ENCODE data around the gene CCDC50. TPM values are rescaled to one million over a fixed set of nuclear protein-coding genes. Genes with fewer than 3 reads are reported as not detected.

CCDC50 gene
- total and polyA plus RNA-seq, 2 donors (not counting 3 experiments of a cell fraction or from before 2014, with no cell fraction given): 44.4 to 137 TPM

DNA sequence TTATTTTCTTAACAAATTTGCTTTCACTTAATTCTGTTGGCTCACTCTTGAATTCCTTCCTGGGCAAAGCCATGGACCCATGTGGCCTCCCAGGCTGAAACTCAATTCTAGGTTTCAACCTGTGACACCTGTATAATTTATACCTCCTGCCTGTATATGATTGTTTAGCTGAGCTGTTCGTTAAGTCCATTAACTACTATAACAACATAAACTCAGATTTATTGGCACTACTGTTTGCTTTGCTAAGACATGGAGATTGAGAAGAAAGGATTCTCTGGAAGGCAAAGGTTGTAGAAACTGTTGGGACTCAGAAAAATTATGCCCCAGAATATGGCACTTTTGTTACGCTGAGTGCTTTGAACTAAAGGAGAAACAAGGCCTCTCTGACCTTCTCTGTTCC is 26.7 kb upstream of the CCDC50 start:
- no peak for TF ChIP-seq GATA2 (IDR thresholded peaks at IDR 0.05; ENCODE audit: insufficient read depth, insufficient read length, low read depth, low read length)
- TF ChIP-seq MYC (IDR thresholded peaks at IDR 0.05; ENCODE audit: low read depth, low read length): no peak
- TF ChIP-seq CTCF (IDR thresholded peaks at IDR 0.05; ENCODE audit: extremely low read depth in 1 of 2, insufficient read depth in 1 of 2, low read depth in 1 of 2, low read length in 2 of 2): no peak
- TF ChIP-seq POLR2AphosphoS5 (IDR thresholded peaks at IDR 0.05; ENCODE audit: insufficient read depth, low read depth, low read length): no peak
- no peak for TF ChIP-seq JUN (IDR thresholded peaks at IDR 0.05; ENCODE audit: borderline replicate concordance, insufficient read depth, insufficient read length, low read depth)
- no peak for TF ChIP-seq EZH2 (IDR thresholded peaks at IDR 0.05; ENCODE audit: borderline replicate concordance, low read depth, low read length, severe bottlenecking)
- TF ChIP-seq POLR2A (IDR thresholded peaks at IDR 0.05; ENCODE audit: low read depth, low read length): no peak
- TF ChIP-seq MAX (IDR thresholded peaks at IDR 0.05; ENCODE audit: insufficient read depth, insufficient read length): no peak
- TF ChIP-seq FOS (IDR thresholded peaks at IDR 0.05; ENCODE audit: borderline replicate concordance, insufficient read depth, low read length): no peak
- no peak for DNase-seq (ENCODE audit: low read depth, low spot score)
- CTCF ChIA-PET: interaction anchor here (1.1 kb wide), 1 partner anchor 11 kb away, joined by 4 read pairs; no protein-coding TSS in a partner anchor
- dilution Hi-C loops (cut with MboI; ENCODE audit: extremely low pct_ligation_motif_present, low sequenced_read_pairs): no loop called here
- Histone ChIP-seq H3K9me1 (replicated peaks; ENCODE audit: control insufficient read depth, extremely low read depth, insufficient read depth, low read length) (no peaks in the 10 kb centered on the region), H3K4me1 (ENCODE audit: control insufficient read depth, extremely low read depth, insufficient read depth, low read length) (no peaks in the 10 kb centered on the region), H3K9ac (replicated peaks; ENCODE audit: extremely low read depth, insufficient read depth, low read length) (no peak overlapping the region), H3K4me3 (replicated peaks in 1 of 3; ENCODE audit: insufficient read depth in 1 of 3, low read depth in 1 of 3, low read length in 3 of 3) (no peak overlapping the region), H3K79me2 (ENCODE audit: control insufficient read depth, insufficient read depth, low read length) (no peaks in the 10 kb centered on the region), H3K27me3 (ENCODE audit: control insufficient read depth in 2 of 2, insufficient read depth in 2 of 2, low read length in 2 of 2) (no peaks in the 10 kb centered on the region), H2AFZ (ENCODE audit: low read depth, low read length) (no peak overlapping the region), H3K4me2 (ENCODE audit: insufficient read depth, low read length) (no peak overlapping the region), H3K9me3 (replicated peaks; ENCODE audit: control insufficient read depth, insufficient read depth, low read length) (no peaks in the 10 kb centered on the region), H4K20me1 (replicated peaks; ENCODE audit: control insufficient read depth, extremely low read depth, insufficient read depth, low read length) (no peaks in the 10 kb centered on the region), H3K27ac (ENCODE audit: insufficient read depth, low read depth, low read length) (no peak overlapping the region), H3K36me3 (ENCODE audit: control insufficient read depth in 2 of 2, extremely low read depth in 1 of 2, insufficient read depth in 2 of 2, low read length in 2 of 2) (no peaks in the 10 kb centered on the region)
- FAIRE-seq: no peak
- BruUV-seq (replicated peaks): no TSS peak
- POLR2A ChIA-PET: no interaction called here
- intact Hi-C loops (cut with micrococcal nuclease): no loop called here

Measured in endothelial cell of umbilical vein (primary cell).